Measurements from ENCODE around the gene TGDS. TPM values are rescaled to one million over a fixed set of nuclear protein-coding genes. Genes with fewer than 3 reads are reported as not detected.

The TGDS gene
- total RNA-seq, 5 donors from 2014 or later (not counting 1 experiment from before 2014, with no cell fraction given): 5.6 to 16.4 (median 12.9) TPM

DNA sequence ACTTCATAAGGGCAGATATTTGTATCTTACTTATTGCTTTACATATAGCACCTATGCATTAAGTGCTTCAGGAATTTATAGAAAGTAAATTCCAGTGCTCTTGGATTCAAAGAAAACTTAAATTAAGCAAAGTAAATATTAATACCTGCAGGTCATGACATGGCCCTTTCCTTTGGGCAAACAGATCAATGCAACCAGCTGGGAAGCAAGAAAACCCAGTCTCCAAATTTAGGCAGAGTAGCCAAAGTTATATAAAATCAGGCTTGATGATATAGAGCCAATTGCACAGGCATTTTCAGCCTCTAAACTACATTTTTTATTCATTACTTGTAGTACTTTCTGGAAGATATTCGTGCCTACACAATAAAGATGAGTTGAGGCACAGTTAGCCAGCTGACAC is 16.9 kb downstream of the TGDS start:
- 83% methylated on average over 1 of the region's 1 CpG for WGBS (ENCODE audit: insufficient coverage)
- H3K36me3 Mint-ChIP-seq: peaks cover 50% of the 10 kb centered on the region
- no peak overlapping the region for H3K27ac Mint-ChIP-seq
- DNase-seq (no peak), ATAC-seq (replicated peaks in 1 of 4) (no peak)
- H3K4me3 Mint-ChIP-seq: no peak overlapping the region
- H3K36me3 ChIP-seq (ENCODE audit: control insufficient read depth in 2 of 2, extremely low read depth in 1 of 2, insufficient read depth in 1 of 2, low read length in 1 of 2): peaks cover 0 to 78% of the 10 kb centered on the region in 2 donors
- ChIA-PET CTCF (interaction anchor here in 1 of 2 donors (1.0 kb wide), 1 partner anchor 12 kb away, joined by 4 read pairs; no protein-coding TSS in a partner anchor), POLR2A (no interaction called here)
- H3K9me3 Mint-ChIP-seq: no peaks in the 10 kb centered on the region
- H3K4me3 ChIP-seq (ENCODE audit: control insufficient read depth in 1 of 2, extremely low read depth in 1 of 2, low read length in 1 of 2): no peak overlapping the region
- H3K27me3 Mint-ChIP-seq: no peaks in the 10 kb centered on the region
- H3K27ac ChIP-seq (ENCODE audit: low read length): no peak overlapping the region
- peaks cover 0 to 2% (median 0%) of the 10 kb centered on the region in 3 donors for H3K4me1 Mint-ChIP-seq
- no peaks in the 10 kb centered on the region for H3K9me3 ChIP-seq
- H3K4me1 ChIP-seq (ENCODE audit: control insufficient read depth in 1 of 2, extremely low read depth in 1 of 2, insufficient read depth in 2 of 2, low read length in 2 of 2): no peaks in the 10 kb centered on the region
- H3K27me3 ChIP-seq (replicated peaks in 1 of 2; ENCODE audit: control insufficient read depth in 2 of 2, extremely low read depth in 1 of 2, insufficient read depth in 2 of 2, low read length in 1 of 2): no peaks in the 10 kb centered on the region

DNA sequence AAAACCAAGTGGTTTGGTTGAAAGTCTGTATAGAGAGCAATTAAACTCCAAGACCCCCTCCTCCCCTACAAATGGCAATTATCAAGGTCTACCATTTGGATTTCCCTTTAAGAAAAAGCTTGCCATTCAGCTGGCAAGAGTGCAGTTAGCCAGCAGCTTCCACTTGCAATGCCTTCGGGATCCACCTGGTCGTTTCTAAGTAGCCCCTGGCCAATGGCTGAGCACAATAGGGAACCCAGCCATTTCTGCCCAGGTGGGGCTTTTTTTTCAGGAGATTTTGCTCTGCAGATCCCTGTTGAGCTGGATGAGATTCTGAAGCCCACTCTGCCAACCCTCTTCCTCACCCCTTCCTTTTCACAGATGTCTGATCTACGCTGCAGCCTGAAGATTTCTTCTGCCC is 26.3 kb downstream of the TGDS start:
- no peak overlapping the region for H3K27ac Mint-ChIP-seq
- H3K36me3 Mint-ChIP-seq: peaks cover 55% of the 10 kb centered on the region
- ATAC-seq (replicated peaks in 1 of 4) (no peak), DNase-seq (no peak)
- Histone ChIP-seq H3K27ac (ENCODE audit: low read length) (no peak overlapping the region), H3K4me1 (ENCODE audit: control insufficient read depth in 1 of 2, extremely low read depth in 1 of 2, insufficient read depth in 2 of 2, low read length in 2 of 2) (no peaks in the 10 kb centered on the region), H3K4me3 (ENCODE audit: control insufficient read depth in 1 of 2, extremely low read depth in 1 of 2, low read length in 1 of 2) (no peak overlapping the region), H3K9me3 (no peaks in the 10 kb centered on the region), H3K36me3 (ENCODE audit: control insufficient read depth in 2 of 2, extremely low read depth in 1 of 2, insufficient read depth in 1 of 2, low read length in 1 of 2) (peaks cover 5 to 46% of the 10 kb centered on the region in 2 donors), H3K27me3 (replicated peaks in 1 of 2; ENCODE audit: control insufficient read depth in 2 of 2, extremely low read depth in 1 of 2, insufficient read depth in 2 of 2, low read length in 1 of 2) (no peaks in the 10 kb centered on the region)
- CTCF ChIA-PET: interaction anchor here in 1 of 2 donors (0.7 kb wide), 1 partner anchor 20 kb away, joined by 3 read pairs; no protein-coding TSS in a partner anchor
- no peaks in the 10 kb centered on the region for H3K9me3 Mint-ChIP-seq
- POLR2A ChIA-PET: no interaction called here
- no peak overlapping the region for H3K4me3 Mint-ChIP-seq
- H3K27me3 Mint-ChIP-seq: no peaks in the 10 kb centered on the region
- 100% methylated on average over 3 of the region's 3 CpGs for WGBS (ENCODE audit: insufficient coverage)
- no peaks in the 10 kb centered on the region for H3K4me1 Mint-ChIP-seq

DNA sequence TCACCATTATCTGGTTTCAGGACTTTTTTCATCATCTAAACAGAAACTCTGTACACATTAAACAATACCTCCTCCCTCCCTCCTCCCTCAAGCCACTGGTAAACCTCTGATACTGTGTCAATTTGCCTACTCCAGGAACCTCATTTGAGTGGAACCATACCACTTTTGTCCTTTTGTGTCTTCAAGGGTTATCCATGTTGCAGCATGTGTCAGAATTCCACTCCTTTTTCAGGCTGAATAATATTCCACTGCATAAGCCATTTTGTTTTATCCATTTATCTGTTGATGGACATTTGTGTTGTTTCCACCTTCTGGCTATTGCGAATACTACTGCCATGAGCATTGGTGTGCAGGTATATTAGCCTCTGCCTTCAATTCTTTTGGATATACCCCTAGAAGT is 27.5 kb downstream of the TGDS start:
- H3K36me3 Mint-ChIP-seq: peaks cover 54% of the 10 kb centered on the region
- H3K27me3 Mint-ChIP-seq: no peaks in the 10 kb centered on the region
- no peaks in the 10 kb centered on the region for H3K4me1 Mint-ChIP-seq

DNA sequence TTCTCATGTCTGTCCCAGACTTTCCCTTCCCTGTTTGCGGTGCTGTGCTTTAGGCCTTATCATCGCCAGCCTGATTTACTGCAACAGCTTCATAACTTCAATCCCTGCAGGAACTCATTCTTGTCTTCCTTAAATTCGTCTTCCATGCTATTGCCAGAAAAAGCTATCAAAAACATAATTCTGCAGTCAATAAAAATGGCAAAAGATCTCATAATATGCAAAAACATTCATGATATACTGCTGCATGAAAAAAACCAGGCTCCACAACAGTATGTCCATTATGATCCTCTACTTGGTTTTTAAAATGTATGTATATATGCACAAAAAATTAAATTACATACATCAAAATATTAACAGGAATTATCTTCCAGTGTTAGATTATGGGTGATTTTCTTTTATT is 28.4 kb downstream of the TGDS start:
- peaks cover 52% of the 10 kb centered on the region for H3K36me3 Mint-ChIP-seq
- no peak overlapping the region for H3K27ac Mint-ChIP-seq
- CTCF ChIA-PET: interaction anchor here in 1 of 2 donors (0.7 to 1.3 kb wide), 2 partner anchors 12 to 21 kb away, joined by 4 read pairs; no protein-coding TSS in a partner anchor
- Histone ChIP-seq H3K36me3 (ENCODE audit: control insufficient read depth in 2 of 2, extremely low read depth in 1 of 2, insufficient read depth in 1 of 2, low read length in 1 of 2) (peaks cover 5 to 33% of the 10 kb centered on the region in 2 donors), H3K27me3 (replicated peaks in 1 of 2; ENCODE audit: control insufficient read depth in 2 of 2, extremely low read depth in 1 of 2, insufficient read depth in 2 of 2, low read length in 1 of 2) (no peaks in the 10 kb centered on the region), H3K4me1 (ENCODE audit: control insufficient read depth in 1 of 2, extremely low read depth in 1 of 2, insufficient read depth in 2 of 2, low read length in 2 of 2) (no peaks in the 10 kb centered on the region), H3K4me3 (ENCODE audit: control insufficient read depth in 1 of 2, extremely low read depth in 1 of 2, low read length in 1 of 2) (no peak overlapping the region), H3K9me3 (no peaks in the 10 kb centered on the region), H3K27ac (ENCODE audit: low read length) (no peak overlapping the region)
- 100% methylated on average over 3 of the region's 3 CpGs for WGBS (ENCODE audit: insufficient coverage)
- H3K9me3 Mint-ChIP-seq: no peaks in the 10 kb centered on the region
- DNase-seq (no peak), ATAC-seq (replicated peaks in 1 of 4) (no peak)
- H3K4me1 Mint-ChIP-seq: no peaks in the 10 kb centered on the region
- H3K27me3 Mint-ChIP-seq: no peaks in the 10 kb centered on the region
- POLR2A ChIA-PET: interaction anchor here in 1 of 2 donors (0.6 kb wide), 1 partner anchor 35 kb away, joined by 10 read pairs; no protein-coding TSS in a partner anchor
- H3K4me3 Mint-ChIP-seq: no peak overlapping the region

More for the DNA sequence above, 27.5 kb downstream of the TGDS start:
- ChIA-PET POLR2A (no interaction called here), CTCF (no interaction called here)
- no CpG with 5 or more reads among the region's 1 CpG for WGBS (ENCODE audit: insufficient coverage)
- ATAC-seq (replicated peaks in 1 of 4) (no peak), DNase-seq (no peak)
- Histone ChIP-seq H3K27ac (ENCODE audit: low read length) (no peak overlapping the region), H3K4me1 (ENCODE audit: control insufficient read depth in 1 of 2, extremely low read depth in 1 of 2, insufficient read depth in 2 of 2, low read length in 2 of 2) (no peaks in the 10 kb centered on the region), H3K36me3 (ENCODE audit: control insufficient read depth in 2 of 2, extremely low read depth in 1 of 2, insufficient read depth in 1 of 2, low read length in 1 of 2) (peaks cover 5 to 38% of the 10 kb centered on the region in 2 donors), H3K4me3 (ENCODE audit: control insufficient read depth in 1 of 2, extremely low read depth in 1 of 2, low read length in 1 of 2) (no peak overlapping the region), H3K9me3 (no peaks in the 10 kb centered on the region), H3K27me3 (replicated peaks in 1 of 2; ENCODE audit: control insufficient read depth in 2 of 2, extremely low read depth in 1 of 2, insufficient read depth in 2 of 2, low read length in 1 of 2) (no peaks in the 10 kb centered on the region)
- Mint-ChIP-seq H3K4me3 (no peak overlapping the region), H3K9me3 (no peaks in the 10 kb centered on the region), H3K27ac (no peak overlapping the region)

DNA sequence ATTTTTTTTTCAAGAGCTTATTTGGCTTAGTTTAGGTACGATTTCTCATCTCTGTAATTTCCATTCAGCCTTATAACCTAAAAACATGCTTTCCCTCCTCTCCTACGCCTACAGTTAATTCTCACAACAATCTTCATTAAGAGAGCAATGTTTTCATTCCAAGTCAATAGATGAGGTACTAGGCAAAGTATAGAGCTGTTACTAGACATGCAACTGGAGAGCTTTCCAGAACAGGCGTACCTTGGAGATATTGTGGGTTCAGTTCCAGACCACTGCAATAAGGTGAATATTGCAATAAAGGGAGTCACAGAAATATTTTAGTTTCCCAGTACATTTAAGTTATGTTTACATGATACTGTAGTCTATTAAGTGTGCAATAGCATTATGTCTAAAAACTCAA is 34.8 kb downstream of the TGDS start:
- no peaks in the 10 kb centered on the region for H3K27me3 ChIP-seq (replicated peaks in 1 of 2; ENCODE audit: control insufficient read depth in 2 of 2, extremely low read depth in 1 of 2, insufficient read depth in 2 of 2, low read length in 1 of 2)
- H3K9me3 ChIP-seq: no peaks in the 10 kb centered on the region
- no peak overlapping the region for H3K4me3 ChIP-seq (ENCODE audit: control insufficient read depth in 1 of 2, extremely low read depth in 1 of 2, low read length in 1 of 2)
- ChIA-PET CTCF (interaction anchor here (0.6 to 1.8 kb wide), 3 partner anchors 12 to 352 kb away, joined by 3 to 5 read pairs (median 3); no protein-coding TSS in a partner anchor), POLR2A (no interaction called here)
- DNase-seq (no peak), ATAC-seq (replicated peaks in 1 of 4) (no peak)
- peaks cover 0 to 3% of the 10 kb centered on the region in 2 donors for H3K36me3 ChIP-seq (ENCODE audit: control insufficient read depth in 2 of 2, extremely low read depth in 1 of 2, insufficient read depth in 1 of 2, low read length in 1 of 2)
- Mint-ChIP-seq H3K27ac (no peak overlapping the region), H3K4me1 (peaks cover 16 to 21% (median 19%) of the 10 kb centered on the region in 3 donors), H3K36me3 (peaks cover 15% of the 10 kb centered on the region), H3K9me3 (peaks cover 0 to 3% (median 0%) of the 10 kb centered on the region in 3 donors), H3K27me3 (no peaks in the 10 kb centered on the region), H3K4me3 (no peak overlapping the region)
- no peak overlapping the region for H3K27ac ChIP-seq (ENCODE audit: low read length)
- 100% methylated on average over 1 of the region's 3 CpGs for WGBS (ENCODE audit: insufficient coverage)
- peaks cover 6 to 21% of the 10 kb centered on the region in 2 experiments for H3K4me1 ChIP-seq (ENCODE audit: control insufficient read depth in 1 of 2, extremely low read depth in 1 of 2, insufficient read depth in 2 of 2, low read length in 2 of 2)

DNA sequence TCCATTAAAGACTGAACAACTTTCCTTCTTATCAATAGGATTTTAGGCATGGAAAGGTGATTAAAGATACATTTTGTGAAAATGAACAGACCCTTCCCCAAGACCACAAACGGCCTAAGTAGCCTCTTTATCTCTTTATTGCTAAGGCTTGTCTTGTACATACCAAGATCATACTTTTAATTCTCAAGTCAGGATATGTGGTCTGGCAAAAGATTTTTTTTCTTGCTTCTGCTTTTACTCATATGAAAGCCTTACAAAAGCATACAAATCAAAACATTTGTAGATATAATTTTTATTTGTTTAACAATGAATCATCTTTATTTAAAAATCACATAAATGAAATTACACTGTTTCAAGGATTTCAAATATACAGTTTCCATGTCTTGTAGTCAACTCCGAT is 35.8 kb downstream of the TGDS start:
- no peaks in the 10 kb centered on the region for H3K27me3 ChIP-seq (replicated peaks in 1 of 2; ENCODE audit: control insufficient read depth in 2 of 2, extremely low read depth in 1 of 2, insufficient read depth in 2 of 2, low read length in 1 of 2)
- peak overlapping the region; percentile 2 for H3K27ac ChIP-seq (ENCODE audit: low read length)
- Mint-ChIP-seq H3K4me3 (no peak overlapping the region), H3K9me3 (peaks cover 0 to 3% (median 0%) of the 10 kb centered on the region in 3 donors), H3K27me3 (no peaks in the 10 kb centered on the region), H3K27ac (peak overlapping the region in 1 of 2 donors; percentile 12), H3K36me3 (peaks cover 15% of the 10 kb centered on the region), H3K4me1 (peaks cover 16 to 21% (median 19%) of the 10 kb centered on the region in 3 donors)
- DNase-seq (no peak), ATAC-seq (replicated peaks in 1 of 4) (no peak)
- ChIA-PET POLR2A (no interaction called here), CTCF (interaction anchor here in 1 of 2 donors (0.6 to 1.8 kb wide), 2 partner anchors 11 to 735 kb away, joined by 3 to 5 read pairs; no protein-coding TSS in a partner anchor)
- WGBS (ENCODE audit: insufficient coverage): no CpG with 5 or more reads among the region's 2 CpGs
- H3K4me1 ChIP-seq (ENCODE audit: control insufficient read depth in 1 of 2, extremely low read depth in 1 of 2, insufficient read depth in 2 of 2, low read length in 2 of 2): peaks cover 6 to 21% of the 10 kb centered on the region in 2 experiments
- no peaks in the 10 kb centered on the region for H3K9me3 ChIP-seq
- peaks cover 0 to 3% of the 10 kb centered on the region in 2 donors for H3K36me3 ChIP-seq (ENCODE audit: control insufficient read depth in 2 of 2, extremely low read depth in 1 of 2, insufficient read depth in 1 of 2, low read length in 1 of 2)
- no peak overlapping the region for H3K4me3 ChIP-seq (ENCODE audit: control insufficient read depth in 1 of 2, extremely low read depth in 1 of 2, low read length in 1 of 2)

Data from T-cell (primary cell).